ENCODE data around the gene KDM3A. TPM values are rescaled to one million over a fixed set of nuclear protein-coding genes. Genes with fewer than 3 reads are reported as not detected.

Gene KDM3A
- total RNA-seq, 1 experiment from 2014 or later = 48.4 TPM

- in situ Hi-C loops (cut with HindIII; ENCODE audit: low pct_unique_long_range_greater_than_20kb, low sequenced_read_pairs) = no loop called here
- no peak for DNase-seq (ENCODE audit: low read depth, low spot score)
- CTCF ChIA-PET = no interaction called here
- TF ChIP-seq POLR2AphosphoS5 (IDR thresholded peaks at IDR 0.05; ENCODE audit: low read depth, low read length) (no peak), CTCF (IDR thresholded peaks at IDR 0.05) (no peak), TCF7L2 (IDR thresholded peaks at IDR 0.05; ENCODE audit: low read depth, low read length) (no peak), SIN3A (IDR thresholded peaks at IDR 0.05; ENCODE audit: borderline replicate concordance, insufficient read depth, low read depth, low read length) (no peak)
- TF ChIP-seq, protein P1, sequence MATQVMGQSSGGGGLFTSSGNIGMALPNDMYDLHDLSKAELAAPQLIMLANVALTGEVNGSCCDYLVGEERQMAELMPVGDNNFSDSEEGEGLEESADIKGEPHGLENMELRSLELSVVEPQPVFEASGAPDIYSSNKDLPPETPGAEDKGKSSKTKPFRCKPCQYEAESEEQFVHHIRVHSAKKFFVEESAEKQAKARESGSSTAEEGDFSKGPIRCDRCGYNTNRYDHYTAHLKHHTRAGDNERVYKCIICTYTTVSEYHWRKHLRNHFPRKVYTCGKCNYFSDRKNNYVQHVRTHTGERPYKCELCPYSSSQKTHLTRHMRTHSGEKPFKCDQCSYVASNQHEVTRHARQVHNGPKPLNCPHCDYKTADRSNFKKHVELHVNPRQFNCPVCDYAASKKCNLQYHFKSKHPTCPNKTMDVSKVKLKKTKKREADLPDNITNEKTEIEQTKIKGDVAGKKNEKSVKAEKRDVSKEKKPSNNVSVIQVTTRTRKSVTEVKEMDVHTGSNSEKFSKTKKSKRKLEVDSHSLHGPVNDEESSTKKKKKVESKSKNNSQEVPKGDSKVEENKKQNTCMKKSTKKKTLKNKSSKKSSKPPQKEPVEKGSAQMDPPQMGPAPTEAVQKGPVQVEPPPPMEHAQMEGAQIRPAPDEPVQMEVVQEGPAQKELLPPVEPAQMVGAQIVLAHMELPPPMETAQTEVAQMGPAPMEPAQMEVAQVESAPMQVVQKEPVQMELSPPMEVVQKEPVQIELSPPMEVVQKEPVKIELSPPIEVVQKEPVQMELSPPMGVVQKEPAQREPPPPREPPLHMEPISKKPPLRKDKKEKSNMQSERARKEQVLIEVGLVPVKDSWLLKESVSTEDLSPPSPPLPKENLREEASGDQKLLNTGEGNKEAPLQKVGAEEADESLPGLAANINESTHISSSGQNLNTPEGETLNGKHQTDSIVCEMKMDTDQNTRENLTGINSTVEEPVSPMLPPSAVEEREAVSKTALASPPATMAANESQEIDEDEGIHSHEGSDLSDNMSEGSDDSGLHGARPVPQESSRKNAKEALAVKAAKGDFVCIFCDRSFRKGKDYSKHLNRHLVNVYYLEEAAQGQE (IDR thresholded peaks at IDR 0.05; ENCODE audit: insufficient read depth in 1 of 2, low read depth in 2 of 2, low read length in 1 of 2) = no peak
- POLR2A ChIA-PET = interaction anchor here (0.6 kb wide), 1 partner anchor 8 kb away, joined by 3 read pairs; no protein-coding TSS in a partner anchor
- H3K4me1 ChIP-seq (ENCODE audit: control insufficient read depth, insufficient read depth, low read length) = no peaks in the 10 kb centered on the region
- peaks cover 24% of the 10 kb centered on the region for H3K36me3 ChIP-seq (ENCODE audit: control insufficient read depth, insufficient read depth, low read length)
- BruUV-seq (replicated peaks) = no TSS peak
- no peaks in the 10 kb centered on the region for H3K27me3 ChIP-seq (ENCODE audit: control insufficient read depth, insufficient read depth, low read length)
- intact Hi-C loops (cut with micrococcal nuclease; ENCODE audit: unreplicated experiment) = no loop called here
- no peak overlapping the region for H3K4me3 ChIP-seq (ENCODE audit: low read depth in 2 of 2, low read length in 2 of 2)
- no peak overlapping the region for H3K27ac ChIP-seq (ENCODE audit: low read length)
- no peaks in the 10 kb centered on the region for H3K9me3 ChIP-seq (ENCODE audit: control insufficient read depth, insufficient read depth, low read depth, low read length)
- ATAC-seq = no peak
Measured at GRCh38 chr2:86476092-86476491, 34.9 kb downstream of the KDM3A start.

DNA sequence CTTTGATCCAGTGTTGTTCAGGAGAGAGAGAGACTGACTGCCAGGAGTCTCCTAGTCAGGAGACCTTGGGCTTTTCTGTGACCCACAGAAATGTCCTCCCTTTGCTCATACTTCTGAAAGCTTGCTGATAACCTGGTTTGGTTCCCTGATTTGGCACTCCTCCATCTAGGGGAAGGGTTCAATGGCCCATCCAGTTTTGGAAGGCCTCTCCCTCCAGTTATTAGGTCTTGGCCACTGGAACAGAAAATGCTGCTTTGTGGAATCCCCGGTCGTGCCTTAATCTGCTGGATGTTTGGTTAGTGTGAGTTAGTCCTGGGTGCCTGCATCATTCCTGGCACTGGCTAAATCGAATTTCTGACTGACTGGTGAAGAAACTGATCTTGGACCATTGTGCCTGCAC is 35.7 kb downstream of the KDM3A start:
- CTCF ChIA-PET = no interaction called here
- no peak for DNase-seq (ENCODE audit: low read depth, low spot score)
- POLR2A ChIA-PET = no interaction called here
- no peaks in the 10 kb centered on the region for H3K4me1 ChIP-seq (ENCODE audit: control insufficient read depth, insufficient read depth, low read length)
- no peaks in the 10 kb centered on the region for H3K27me3 ChIP-seq (ENCODE audit: control insufficient read depth, insufficient read depth, low read length)
- BruUV-seq (replicated peaks) = no TSS peak
- no peak overlapping the region for H3K4me3 ChIP-seq (ENCODE audit: low read depth in 2 of 2, low read length in 2 of 2)
- ATAC-seq = no peak
- no peak overlapping the region for H3K27ac ChIP-seq (ENCODE audit: low read length)
- TF ChIP-seq SIN3A (IDR thresholded peaks at IDR 0.05; ENCODE audit: borderline replicate concordance, insufficient read depth, low read depth, low read length) (no peak), POLR2AphosphoS5 (IDR thresholded peaks at IDR 0.05; ENCODE audit: low read depth, low read length) (no peak), CTCF (IDR thresholded peaks at IDR 0.05) (no peak), TCF7L2 (IDR thresholded peaks at IDR 0.05; ENCODE audit: low read depth, low read length) (no peak)
- TF ChIP-seq, protein P1 (IDR thresholded peaks at IDR 0.05; ENCODE audit: insufficient read depth in 1 of 2, low read depth in 2 of 2, low read length in 1 of 2) = no peak
- no peaks in the 10 kb centered on the region for H3K9me3 ChIP-seq (ENCODE audit: control insufficient read depth, insufficient read depth, low read depth, low read length)
- in situ Hi-C loops (cut with HindIII; ENCODE audit: low pct_unique_long_range_greater_than_20kb, low sequenced_read_pairs) (no loop called here), intact Hi-C loops (cut with micrococcal nuclease; ENCODE audit: unreplicated experiment) (no loop called here)
- H3K36me3 ChIP-seq (ENCODE audit: control insufficient read depth, insufficient read depth, low read length) = peaks cover 27% of the 10 kb centered on the region
